Measurements from ENCODE around the gene EIF4G3. TPM values are rescaled to one million over a fixed set of nuclear protein-coding genes. Genes with fewer than 3 reads are reported as not detected.

EIF4G3 gene
- total RNA-seq, 2 donors from 2014 or later: 20.8 to 48.8 TPM

DNA sequence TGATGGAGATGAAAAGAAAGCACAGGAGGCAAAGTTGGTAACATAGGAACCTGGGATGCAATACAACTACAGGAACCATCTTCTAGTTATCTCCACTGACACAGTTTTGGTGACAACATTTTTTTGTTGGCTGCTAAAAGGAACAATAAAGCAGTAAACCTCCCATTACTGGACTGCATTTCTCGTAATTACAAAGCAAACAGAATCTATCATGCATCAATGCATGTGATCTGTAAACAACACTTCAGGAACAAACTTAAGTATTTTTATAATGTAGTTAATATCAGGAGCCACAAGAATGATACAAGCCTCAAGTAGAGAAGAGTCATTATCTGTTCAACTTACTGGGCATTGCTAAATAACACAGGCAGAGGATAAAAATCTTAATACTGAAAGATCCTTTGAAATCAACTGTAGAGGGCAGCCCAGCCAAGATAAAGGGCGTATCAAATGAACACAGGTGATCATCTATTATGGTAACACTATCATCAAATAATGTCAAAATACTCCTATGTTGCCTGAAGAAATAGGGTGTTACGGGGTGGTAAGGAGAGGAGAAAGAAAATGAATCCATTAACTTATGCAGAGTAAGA lies 193.3 kb downstream of the EIF4G3 start:
- H3K36me3 ChIP-seq (replicated peaks in 1 of 2; ENCODE audit: insufficient read depth in 1 of 2, low read depth in 2 of 2): no peaks in the 10 kb centered on the region
- ATAC-seq (no peak), DNase-seq (no peak)
- H3K27ac ChIP-seq: no peak overlapping the region
- no peaks in the 10 kb centered on the region for H3K27me3 ChIP-seq
- no peaks in the 10 kb centered on the region for H3K9me3 ChIP-seq
- TF ChIP-seq, protein P1, sequence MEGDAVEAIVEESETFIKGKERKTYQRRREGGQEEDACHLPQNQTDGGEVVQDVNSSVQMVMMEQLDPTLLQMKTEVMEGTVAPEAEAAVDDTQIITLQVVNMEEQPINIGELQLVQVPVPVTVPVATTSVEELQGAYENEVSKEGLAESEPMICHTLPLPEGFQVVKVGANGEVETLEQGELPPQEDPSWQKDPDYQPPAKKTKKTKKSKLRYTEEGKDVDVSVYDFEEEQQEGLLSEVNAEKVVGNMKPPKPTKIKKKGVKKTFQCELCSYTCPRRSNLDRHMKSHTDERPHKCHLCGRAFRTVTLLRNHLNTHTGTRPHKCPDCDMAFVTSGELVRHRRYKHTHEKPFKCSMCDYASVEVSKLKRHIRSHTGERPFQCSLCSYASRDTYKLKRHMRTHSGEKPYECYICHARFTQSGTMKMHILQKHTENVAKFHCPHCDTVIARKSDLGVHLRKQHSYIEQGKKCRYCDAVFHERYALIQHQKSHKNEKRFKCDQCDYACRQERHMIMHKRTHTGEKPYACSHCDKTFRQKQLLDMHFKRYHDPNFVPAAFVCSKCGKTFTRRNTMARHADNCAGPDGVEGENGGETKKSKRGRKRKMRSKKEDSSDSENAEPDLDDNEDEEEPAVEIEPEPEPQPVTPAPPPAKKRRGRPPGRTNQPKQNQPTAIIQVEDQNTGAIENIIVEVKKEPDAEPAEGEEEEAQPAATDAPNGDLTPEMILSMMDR (IDR thresholded peaks at IDR 0.05): peak in 2 of 7 experiments; percentile 13 to 15
- TF ChIP-seq POLR2A (IDR thresholded peaks at IDR 0.05): no peak
- intact Hi-C loops (cut with DNase I): loop anchor here (10.0 kb wide), 1 partner anchor 211 kb away; no protein-coding TSS in a partner anchor
- no peak overlapping the region for H3K4me3 ChIP-seq
- no peaks in the 10 kb centered on the region for H3K4me1 ChIP-seq
- WGBS, 2 donors: 71 to 87% methylated on average over 3 of the region's 3 CpGs

DNA sequence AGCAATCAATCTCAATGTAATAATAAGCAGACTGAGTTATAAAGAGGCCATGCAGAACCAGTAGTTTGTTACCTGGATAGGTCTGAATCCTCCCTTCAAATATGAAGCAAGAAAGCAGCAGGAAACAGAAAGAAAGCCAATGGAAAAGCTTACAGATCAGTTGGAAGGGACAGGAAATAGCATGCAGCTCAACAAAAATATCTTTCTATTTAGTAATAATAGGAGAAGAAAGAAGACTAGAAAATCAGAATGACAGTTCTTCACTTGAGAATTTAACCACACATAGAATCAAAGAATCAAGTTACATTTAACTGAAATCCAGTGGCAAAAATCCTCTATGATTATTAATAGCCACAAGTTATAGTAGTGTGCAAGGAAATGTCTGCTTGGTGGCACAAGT lies 194.4 kb downstream of the EIF4G3 start:
- Histone ChIP-seq H3K27ac (no peak overlapping the region), H3K4me3 (no peak overlapping the region), H3K36me3 (replicated peaks in 1 of 2; ENCODE audit: insufficient read depth in 1 of 2, low read depth in 2 of 2) (no peaks in the 10 kb centered on the region), H3K4me1 (no peaks in the 10 kb centered on the region), H3K27me3 (no peaks in the 10 kb centered on the region), H3K9me3 (no peaks in the 10 kb centered on the region)
- intact Hi-C loops (cut with DNase I): loop anchor here (10.0 kb wide), 1 partner anchor 212 kb away; no protein-coding TSS in a partner anchor
- TF ChIP-seq, protein P1 (IDR thresholded peaks at IDR 0.05): no peak
- no peak for TF ChIP-seq POLR2A (IDR thresholded peaks at IDR 0.05)
- DNase-seq: no peak
- ATAC-seq: no peak

DNA sequence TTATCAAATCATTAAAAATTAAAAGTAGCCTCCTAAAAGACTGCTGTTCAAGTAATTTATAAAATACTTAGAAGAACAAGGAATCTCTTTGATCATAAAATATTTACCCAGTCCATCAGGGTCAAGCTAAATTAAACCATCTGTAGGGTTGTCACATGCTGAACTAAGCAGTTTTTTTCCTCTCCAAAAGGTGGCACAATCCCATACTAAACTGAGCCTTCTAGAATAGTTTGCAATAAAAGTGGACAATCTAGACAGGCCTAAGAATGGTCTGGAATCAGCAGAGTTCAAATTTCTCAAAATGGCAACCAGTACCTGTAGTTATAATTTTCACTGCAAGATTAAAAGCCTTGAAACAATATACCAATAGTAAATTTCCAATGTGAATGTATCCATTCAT lies 194.8 kb downstream of the EIF4G3 start:
- TF ChIP-seq, protein P1 (IDR thresholded peaks at IDR 0.05): peak; percentile 7 to 62 (median 41)
- no peak for TF ChIP-seq POLR2A (IDR thresholded peaks at IDR 0.05)
- no peak overlapping the region for H3K27ac ChIP-seq
- DNase-seq: peak in 1 of 4 donors; percentile 6
- no peaks in the 10 kb centered on the region for H3K4me1 ChIP-seq
- no peaks in the 10 kb centered on the region for H3K36me3 ChIP-seq (replicated peaks in 1 of 2; ENCODE audit: insufficient read depth in 1 of 2, low read depth in 2 of 2)
- intact Hi-C loops (cut with DNase I): loop anchor here (10.0 kb wide), 1 partner anchor 213 kb away; no protein-coding TSS in a partner anchor
- peak; percentile 52 for ATAC-seq
- no peaks in the 10 kb centered on the region for H3K9me3 ChIP-seq
- no peaks in the 10 kb centered on the region for H3K27me3 ChIP-seq
- H3K4me3 ChIP-seq: no peak overlapping the region

DNA sequence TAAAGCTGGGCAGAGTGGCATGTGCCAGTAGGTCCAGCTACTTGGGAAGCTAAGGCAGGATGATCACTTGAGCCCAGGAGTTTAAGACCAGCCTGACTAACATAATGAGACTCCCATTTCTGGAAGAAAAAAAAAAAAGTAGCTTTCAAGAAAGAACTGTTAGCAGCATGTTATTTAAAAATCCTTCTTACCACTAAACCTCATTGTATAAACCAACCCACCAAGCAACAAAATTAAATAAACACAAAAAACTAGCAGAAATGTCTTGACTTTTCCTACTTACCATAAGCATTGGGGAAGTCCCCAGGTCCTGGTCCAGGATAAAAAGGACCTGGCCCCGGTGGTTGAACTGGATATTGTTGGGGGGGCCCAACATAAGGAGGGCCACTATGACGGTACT lies 196.6 kb downstream of the EIF4G3 start:
- no peak overlapping the region for H3K4me3 ChIP-seq
- H3K4me1 ChIP-seq: no peaks in the 10 kb centered on the region
- no peaks in the 10 kb centered on the region for H3K9me3 ChIP-seq
- H3K36me3 ChIP-seq (replicated peaks in 1 of 2; ENCODE audit: insufficient read depth in 1 of 2, low read depth in 2 of 2): no peaks in the 10 kb centered on the region
- H3K27me3 ChIP-seq: no peaks in the 10 kb centered on the region
- DNase-seq (no peak), ATAC-seq (no peak)
- H3K27ac ChIP-seq: no peak overlapping the region
- intact Hi-C loops (cut with DNase I): loop anchor here (10.0 kb wide), 1 partner anchor 215 kb away; no protein-coding TSS in a partner anchor
- no peak for TF ChIP-seq POLR2A (IDR thresholded peaks at IDR 0.05)
- TF ChIP-seq, protein P1 (IDR thresholded peaks at IDR 0.05): no peak
- WGBS, 2 donors: 89 to 98% methylated on average over 2 of the region's 2 CpGs

DNA sequence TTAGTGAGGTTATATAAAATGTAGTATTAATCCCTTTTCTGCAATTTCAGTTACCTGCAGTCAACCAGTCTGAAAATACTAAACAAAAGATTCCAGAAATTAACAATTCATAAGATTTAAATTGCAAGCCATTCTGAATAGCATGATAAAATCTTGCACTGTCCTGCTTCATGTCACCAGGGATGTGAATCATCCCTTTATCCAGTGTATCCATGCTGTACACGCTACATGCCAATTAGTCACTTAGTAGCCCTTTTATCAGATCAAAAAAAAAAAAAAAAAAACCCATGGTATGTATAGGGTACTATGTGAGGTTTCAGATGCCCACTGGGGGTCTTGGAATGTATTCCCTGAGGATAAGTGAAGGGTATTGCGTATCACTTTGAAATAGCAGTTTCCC lies 198.3 kb downstream of the EIF4G3 start:
- DNase-seq: no peak
- intact Hi-C loops (cut with DNase I): no loop called here
- H3K36me3 ChIP-seq (replicated peaks in 1 of 2; ENCODE audit: insufficient read depth in 1 of 2, low read depth in 2 of 2): no peaks in the 10 kb centered on the region
- TF ChIP-seq POLR2A (IDR thresholded peaks at IDR 0.05): no peak
- TF ChIP-seq, protein P1 (IDR thresholded peaks at IDR 0.05): no peak
- no peaks in the 10 kb centered on the region for H3K9me3 ChIP-seq
- no peaks in the 10 kb centered on the region for H3K4me1 ChIP-seq
- H3K27me3 ChIP-seq: no peaks in the 10 kb centered on the region
- no peak for ATAC-seq
- no peak overlapping the region for H3K27ac ChIP-seq
- no peak overlapping the region for H3K4me3 ChIP-seq
- WGBS, 2 donors: 94 to 97% methylated on average over 2 of the region's 2 CpGs
